Limb (tissue), 2 donors: Measurements from ENCODE around the gene CDK5R2.
A peak's percentile ranks its signal among the peaks of the same experiment; 100 is the strongest.

Experiments
- DNase-seq, 2 donors: peaks; one replicate each; pipeline ENCODE4 v3.0.0-alpha.2; 2016; ENCODE audit errors: extremely low spot score in 2 of 2

The CDK5R2 gene

GRCh38 chr2:219001577-219002394 lies 42.3 kb downstream of the CDK5R2 start:
- DNase-seq = no peak

GRCh38 chr2:219002395-219003266 lies 43.2 kb downstream of the CDK5R2 start:
- DNase-seq = no peak

GRCh38 chr2:219003267-219003634 lies 43.8 kb downstream of the CDK5R2 start:
- peak in 1 of 2 donors; percentile 59 for DNase-seq

GRCh38 chr2:219003979-219004378 lies 44.5 kb downstream of the CDK5R2 start:
- no peak for DNase-seq

- DNase-seq = no peak
These were observed 49.8 kb downstream of the CDK5R2 start for GRCh38 chr2:219009294-219009693.

GRCh38 chr2:219010162-219010756 lies 50.8 kb downstream of the CDK5R2 start:
- no peak for DNase-seq

GRCh38 chr2:219010873-219011272 lies 51.4 kb downstream of the CDK5R2 start:
- no peak for DNase-seq
